Stimulated activated CD4-positive, alpha-beta T cell treated with anti-CD3 and anti-CD28 coated beads, TNF-alpha, amount 100 ng/mL, for 4 hours (primary cell): ENCODE measurements around the gene SKAP1.
"Not testable (repeated sequence)": the region's sequence is repeated elsewhere in the genome, so short reads cannot be mapped to it uniquely, and the experiment has no call there.

Experiments used
- DNase-seq, 3 experiments: peaks; one replicate each; pipeline ENCODE4 v3.0.0-alpha.2; 2020; ENCODE audit warnings: low read depth in 3 of 3

SKAP1 gene

DNA sequence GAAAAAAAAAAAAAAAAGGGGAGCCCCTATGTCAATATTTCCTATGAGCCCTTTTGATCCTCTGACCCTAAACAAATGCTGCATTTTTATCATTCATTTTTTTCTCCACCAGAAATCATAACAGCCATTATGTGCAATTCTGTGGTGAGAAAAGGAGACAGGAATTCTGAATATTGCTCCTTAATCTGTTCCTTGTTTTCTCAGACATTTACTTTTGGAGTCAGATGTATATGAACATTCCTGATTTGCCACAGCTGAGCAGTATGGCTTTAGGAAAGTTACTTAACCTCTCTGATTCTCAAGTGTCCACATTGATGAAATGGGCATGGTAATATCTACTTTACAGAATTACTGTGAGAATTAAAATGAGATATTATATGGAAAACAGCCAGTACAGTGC is 144.4 kb downstream of the SKAP1 start:
- no peak for DNase-seq

DNA sequence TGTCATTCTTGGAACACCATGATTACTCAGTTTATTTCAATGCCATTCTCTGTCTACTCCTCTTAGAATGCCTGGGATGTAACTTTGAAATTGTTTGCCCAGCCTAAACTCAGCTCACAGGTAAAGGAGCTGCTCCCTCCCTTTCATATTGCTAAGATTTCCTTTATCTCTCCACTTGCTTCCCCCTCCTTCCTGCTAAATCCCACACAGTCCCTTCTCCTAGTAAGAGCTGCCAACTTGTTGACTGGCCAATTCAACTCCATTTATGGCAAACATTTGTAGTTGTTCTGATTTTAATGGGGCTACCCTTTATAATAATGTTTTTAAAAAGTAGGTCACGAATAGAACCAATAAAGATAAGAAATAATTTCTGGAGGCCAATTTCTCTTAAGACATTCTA is 146.1 kb downstream of the SKAP1 start:
- DNase-seq: no peak

DNA sequence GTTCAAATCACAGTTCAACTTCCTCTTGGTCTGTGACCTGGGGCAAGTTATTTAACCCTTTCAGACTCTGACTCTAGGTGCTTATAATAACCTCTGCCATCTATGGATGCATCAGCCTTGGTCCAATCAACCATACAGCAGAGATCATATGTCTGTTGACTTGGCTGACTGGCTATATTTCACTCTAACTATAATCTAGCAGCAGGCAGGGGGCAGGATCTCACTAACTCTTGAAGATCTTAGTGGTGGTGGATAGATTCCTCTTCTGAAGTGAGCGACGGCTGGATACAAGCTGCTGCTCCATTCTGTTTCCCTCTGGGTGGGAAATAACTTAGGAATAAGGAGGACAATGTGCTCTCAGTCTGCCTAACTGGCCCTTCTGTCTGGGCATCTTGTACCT is 146.6 kb downstream of the SKAP1 start:
- DNase-seq: no peak

DNA sequence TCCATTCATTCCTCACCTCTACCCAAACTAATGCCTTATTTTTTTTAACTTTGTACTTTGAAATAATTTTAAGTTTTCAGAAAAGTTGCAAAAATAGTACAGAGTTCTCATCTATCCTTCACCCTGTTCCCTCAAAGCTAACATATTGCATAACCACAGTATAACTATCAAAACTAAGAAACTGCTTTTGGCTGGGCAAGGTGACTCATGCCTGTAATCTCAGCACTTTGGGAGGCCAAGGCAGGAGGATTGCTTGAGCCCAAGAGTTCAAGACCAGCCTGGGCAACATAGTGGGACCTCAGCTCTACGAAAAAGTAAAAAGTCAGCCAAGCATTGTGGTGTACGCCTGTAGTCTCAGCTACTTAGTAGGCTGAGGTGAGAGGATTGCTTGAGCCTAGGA is 147.7 kb downstream of the SKAP1 start:
- no peak for DNase-seq

DNA sequence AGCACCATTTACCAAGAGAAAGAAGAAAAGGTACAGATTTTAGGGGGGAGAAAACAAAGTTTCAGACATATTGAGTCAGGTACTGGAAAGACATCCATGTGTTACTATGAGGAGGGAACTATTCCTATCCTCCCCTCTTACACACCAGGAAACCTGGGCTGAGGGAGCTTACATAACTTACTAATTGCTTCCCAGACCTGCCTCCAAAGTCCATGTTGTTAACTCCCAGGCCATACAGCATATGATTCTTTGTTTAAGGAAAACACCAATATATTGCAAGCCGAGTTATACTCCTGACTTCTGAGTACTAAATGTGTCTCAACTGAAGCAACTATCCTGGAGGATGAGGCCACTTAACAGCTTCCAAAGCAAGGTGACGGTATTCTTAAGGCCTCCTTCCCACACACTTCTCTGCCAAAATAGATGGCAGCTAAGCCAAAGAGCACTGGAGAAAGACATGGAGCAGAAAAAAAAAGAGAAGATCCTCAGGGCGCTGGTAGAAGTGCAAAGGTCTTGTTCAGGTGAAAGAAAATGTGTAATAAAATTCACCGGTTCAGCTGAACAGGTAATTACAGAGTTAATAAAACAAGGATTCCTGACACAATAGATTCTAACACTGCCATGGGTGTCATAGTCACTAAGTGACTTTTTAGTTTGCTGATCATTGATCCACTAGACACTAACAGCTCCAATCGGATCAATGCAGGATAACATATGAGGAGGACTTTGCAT is 151.1 kb downstream of the SKAP1 start:
- DNase-seq: no peak

DNA sequence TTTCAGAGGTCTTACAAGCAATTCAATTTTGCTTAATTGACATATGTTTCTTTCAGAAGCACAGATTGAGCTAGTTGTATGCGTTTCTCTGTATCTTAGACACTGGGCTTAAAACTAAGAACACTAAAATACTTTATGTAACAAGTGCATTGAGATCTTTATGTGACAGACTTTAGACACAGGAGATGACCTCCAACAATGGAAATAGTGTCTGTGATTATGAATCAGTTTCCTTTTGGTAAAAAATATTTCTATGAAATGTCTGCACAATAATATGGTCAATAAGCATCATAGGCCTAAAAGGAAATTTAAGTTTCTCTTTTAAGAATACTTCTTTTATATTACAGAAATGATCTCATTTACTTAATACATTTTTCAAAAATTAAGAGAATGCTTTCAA is 153.2 kb downstream of the SKAP1 start:
- no peak for DNase-seq

DNA sequence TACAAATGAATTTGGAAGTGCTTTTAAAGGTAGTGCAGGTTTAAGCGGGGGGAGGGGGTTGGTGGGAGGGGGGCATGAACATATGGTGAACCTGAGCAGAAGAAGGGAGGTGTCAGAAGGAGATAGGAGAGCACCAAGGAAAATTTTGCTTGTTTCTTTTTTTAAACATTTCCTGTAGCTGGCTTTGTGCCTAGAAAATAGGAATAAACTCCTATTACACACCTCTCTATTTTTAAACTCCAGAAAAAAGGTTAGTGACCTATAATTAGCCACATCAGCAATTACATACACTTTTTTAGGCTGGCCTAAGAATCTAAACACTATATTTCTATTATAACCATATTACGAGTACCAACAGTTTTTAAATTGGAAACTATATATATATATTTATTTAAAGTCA is 159.1 kb downstream of the SKAP1 start:
- DNase-seq: no peak

DNA sequence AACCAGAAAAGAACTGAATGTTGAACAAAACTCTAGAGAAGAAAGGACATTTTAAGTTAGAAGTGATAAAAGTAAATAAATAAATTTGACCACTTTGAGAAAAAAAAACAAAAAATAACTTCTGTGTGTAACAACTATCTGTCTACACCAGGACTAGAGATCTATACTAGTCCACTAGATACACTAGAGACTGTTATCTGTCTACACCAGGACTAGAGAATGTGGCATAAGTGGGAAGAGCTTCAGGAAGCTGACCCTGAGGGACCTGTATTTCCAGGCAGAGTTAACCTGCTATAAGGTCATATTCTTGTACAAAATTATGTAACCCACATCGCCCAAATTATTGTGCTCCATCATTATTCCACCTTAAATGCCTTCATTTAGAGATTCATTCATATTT is 160.8 kb downstream of the SKAP1 start:
- DNase-seq: no peak

DNA sequence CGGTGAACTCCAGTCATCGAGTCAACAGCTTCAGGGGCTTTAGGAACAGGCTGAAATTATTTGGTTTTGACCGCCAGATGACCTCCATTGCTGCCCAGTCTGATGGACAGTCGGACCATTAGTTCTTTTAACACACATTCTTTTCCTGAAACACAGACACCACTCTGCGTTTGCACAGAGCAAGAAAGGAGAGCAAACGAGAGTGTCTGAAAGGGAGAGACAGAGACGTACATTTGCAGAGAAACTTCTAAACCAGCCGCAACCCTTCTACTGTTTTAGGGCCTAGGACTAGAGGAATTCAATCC is 166.3 kb downstream of the SKAP1 start:
- DNase-seq: no peak

DNA sequence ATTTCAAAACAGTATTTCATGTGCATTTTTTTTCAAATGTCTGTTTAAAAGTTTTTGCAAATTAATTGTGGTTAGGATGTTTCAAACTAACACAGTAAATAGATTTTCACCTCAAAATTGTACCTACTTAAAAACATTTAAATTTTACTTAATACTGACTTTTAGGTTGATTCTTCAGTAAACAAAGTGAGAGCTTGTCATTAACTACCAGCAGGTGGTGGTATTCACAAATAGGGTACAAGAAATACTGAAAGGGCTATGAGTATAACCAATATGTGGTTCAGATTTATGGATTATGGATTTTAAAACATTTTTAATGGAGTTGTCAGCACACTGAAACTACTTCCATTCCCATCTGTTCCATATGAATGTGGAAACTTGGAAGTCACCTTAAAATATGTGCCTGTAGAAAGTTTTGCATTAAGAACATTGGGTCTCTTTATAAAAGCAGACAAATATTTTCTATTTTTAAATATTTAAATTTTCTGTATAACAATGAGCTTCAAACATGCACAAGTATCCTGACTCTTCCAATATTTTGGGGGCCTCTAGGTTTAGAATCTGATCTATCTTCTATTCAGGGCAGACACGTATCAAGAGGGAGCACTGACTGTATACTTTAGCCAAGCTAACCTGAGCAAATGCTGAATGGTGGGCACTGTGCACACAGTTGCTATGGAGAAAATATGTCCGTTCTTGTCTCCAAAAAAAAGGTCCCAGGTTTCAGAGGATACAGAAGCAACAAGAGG is 166.9 kb downstream of the SKAP1 start:
- DNase-seq: no peak

DNA sequence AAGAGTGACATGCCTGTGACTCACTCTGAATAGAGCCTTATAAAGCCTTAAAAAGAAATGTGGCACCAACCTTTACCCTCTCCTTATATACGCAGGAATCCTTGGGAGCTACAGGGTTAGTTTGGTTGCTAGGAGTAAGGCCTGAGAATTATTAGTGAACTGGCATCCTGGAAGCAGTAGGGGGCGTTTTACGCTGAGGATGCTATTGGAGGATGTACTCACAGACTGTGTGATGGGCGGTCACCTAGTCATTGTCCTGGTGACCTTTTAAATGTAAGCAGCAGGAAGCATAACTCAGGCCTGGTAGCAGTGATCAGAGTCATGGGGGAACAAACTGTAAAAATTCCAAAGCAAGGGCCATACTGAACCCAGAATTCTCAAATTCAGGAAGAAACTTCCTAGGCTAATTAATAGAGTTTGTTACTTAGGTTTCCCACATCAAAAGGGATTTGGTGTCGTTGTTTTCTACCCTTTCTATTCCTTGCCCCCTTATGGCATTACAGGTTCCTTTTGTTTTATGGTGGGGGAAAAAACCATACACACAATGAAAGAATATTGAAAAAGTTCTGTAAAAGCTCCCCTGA is 168.6 kb downstream of the SKAP1 start:
- DNase-seq: no peak

DNA sequence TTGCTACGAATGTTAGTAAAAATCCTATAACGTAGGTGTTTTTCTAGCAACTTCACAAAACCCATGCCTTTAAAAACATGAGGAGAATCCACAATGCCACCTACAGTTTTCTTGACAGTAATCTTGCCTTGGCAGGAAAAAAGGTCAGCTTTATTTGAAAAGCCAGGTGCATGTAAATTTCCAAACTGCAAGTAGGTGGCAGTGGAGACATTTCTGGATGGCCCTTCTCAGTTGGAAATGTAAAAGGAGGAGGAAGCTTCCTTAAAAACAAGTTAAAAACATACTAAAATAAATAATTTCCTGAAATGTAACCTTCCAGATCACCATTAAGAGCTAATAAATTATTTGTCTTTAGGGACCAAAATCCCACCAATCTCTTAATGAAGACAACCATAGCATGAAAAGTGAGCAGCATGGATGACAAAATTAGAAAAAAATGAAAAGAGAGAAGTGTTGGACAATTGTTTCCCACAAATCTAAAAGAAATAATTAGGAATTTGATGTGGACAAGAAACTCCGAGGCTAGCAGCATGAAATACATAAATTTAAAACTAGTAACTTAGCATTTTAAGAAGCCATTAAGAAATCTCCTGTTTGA is 170.2 kb downstream of the SKAP1 start:
- DNase-seq: no peak

DNA sequence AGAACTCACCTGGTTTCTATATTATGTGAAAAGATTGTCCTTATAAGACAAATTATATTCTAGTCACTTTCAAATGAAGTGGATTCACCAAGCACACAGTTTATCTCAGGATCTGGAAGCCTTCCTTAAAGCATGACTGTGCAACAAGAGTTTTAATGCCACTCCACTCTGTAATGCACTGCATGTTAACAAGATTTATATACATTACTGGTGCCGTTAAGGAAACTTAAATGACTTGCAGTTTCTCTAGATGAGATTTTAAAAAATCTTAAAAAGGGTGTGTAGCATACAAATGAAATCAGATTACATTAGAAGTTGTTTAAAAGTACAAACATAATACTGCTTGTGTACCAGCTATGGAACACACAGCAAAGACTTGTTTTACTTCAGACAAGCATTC is 171.7 kb downstream of the SKAP1 start:
- DNase-seq: no peak

DNA sequence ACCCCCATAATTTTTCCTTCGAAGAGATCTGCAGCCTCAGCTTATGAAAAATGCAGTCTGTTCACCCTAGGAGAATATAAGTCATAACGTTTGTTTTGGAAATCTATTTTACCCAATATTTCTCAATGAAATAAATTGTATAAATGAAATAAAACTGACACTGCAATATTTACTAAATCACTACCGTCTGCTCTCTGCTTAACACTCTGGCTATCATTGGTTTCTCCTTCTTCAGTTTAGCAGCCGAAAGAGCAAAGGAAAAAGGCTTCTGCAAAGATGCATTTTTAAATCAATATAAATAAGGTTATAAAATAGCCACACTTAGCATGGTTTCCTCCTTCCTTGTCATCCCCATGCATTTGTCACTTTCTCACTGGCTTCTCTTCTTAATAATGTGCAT is 174.3 kb downstream of the SKAP1 start:
- no peak for DNase-seq

DNA sequence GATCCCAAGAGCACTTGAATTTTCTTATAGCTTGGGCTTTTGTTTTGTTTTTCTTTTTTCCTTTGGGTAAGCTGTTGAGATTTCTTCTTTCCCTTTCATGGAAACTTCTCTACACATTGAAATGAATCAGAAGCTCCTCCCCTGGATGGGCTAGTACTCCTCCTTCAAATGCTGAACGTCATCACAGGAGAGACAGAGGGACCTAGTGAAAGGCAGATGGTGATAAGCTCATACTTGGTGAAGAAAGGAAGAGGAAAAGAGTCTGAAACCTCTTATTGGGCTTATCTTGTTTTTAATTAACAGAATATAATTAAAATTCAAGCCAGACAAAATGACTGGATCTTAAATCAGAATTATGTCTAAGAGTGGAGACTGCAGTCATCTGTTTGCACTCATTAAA is 175.1 kb downstream of the SKAP1 start:
- no peak for DNase-seq

DNA sequence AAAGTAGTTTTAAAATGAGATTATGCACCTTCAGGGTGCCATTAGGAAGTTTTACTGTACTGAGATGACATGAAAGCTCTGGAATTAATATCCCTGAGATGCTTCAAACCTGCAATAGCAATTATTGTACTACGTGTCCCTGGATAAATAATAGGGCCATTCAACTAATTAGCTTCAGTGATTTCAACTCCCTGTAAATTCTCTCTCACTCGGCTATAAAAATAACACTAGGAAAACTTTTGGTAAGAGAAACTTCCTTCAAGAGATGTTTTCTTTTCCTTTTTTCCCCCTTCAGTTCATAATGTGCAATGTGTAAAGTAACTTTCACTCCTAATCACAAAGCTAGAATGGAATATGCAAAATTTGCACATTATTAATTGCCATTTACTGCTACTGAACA is 176.0 kb downstream of the SKAP1 start:
- no peak for DNase-seq

DNA sequence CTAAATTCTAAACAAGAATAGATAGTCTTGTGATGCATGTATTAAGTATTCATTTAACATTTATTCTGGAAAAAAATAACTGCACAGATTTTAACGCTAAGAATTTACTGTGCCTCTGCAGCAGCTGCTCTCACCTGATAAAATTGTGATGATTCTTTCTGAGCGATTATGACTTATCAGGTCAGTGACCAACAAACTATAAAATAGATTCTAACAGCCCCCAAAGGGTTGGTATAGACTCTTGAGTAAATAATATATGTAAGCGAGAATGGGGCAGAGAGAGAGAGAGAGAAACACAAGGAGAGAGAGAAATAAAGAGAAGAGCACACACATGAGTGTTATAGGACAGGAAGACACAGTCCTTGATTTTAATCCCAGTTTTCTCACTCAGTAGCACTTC is 178.1 kb downstream of the SKAP1 start:
- no peak for DNase-seq

DNA sequence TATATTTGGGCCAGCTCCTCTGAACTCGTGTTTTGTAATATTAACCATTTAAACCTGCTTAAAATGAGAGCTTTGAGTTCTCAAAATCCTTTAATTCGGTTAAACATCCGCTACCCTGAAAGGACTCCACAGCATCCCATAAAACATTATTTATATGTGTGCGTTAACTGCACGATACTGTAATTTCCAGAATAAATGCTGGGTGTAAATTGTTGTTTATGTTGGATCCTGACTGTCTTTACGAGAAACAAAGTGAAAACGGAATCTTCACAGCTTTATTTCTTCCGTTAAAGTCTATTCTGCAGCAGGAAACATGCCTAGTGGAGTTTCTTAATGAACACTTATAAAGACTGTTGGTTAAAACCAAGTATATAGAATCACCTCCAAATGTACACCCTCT is 179.1 kb downstream of the SKAP1 start:
- DNase-seq: no peak

DNA sequence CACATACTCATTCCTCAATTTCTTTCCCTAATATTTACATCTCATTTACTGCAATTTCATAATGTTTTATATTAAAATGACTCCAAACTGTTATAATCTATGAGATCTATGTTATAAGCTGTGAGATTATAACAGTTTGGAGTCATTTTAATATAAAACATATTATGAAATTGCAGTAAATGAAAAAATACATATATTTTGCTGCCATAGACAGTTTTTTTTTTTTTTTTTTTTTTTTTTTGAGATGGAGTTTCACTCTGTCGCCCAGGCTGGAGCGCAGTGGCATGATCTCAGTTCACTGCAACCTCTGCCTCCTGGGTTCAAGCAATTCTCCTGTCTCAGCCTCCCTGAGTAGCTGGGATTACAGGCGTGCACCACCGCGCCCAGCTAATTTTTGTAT is 180.0 kb downstream of the SKAP1 start:
- not testable (repeated sequence) for DNase-seq

DNA sequence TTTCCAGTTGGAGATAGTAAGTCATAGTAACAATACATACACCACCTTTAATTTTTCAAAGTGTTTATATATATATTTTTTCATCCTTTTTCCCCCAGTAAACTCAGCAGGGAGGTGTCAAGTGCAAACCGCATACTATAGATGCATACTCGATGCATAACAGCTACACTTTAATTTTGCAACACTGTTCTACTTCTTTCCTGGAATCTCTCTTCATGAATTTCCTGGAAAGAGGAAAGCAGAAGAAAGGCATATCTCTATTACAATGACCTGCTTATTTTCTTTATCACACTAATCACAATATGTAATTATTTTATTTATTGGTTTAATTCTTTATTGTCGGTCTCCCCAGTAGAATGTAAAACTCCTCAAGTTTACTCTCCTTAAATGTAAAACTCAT is 182.4 kb downstream of the SKAP1 start:
- DNase-seq: no peak

DNA sequence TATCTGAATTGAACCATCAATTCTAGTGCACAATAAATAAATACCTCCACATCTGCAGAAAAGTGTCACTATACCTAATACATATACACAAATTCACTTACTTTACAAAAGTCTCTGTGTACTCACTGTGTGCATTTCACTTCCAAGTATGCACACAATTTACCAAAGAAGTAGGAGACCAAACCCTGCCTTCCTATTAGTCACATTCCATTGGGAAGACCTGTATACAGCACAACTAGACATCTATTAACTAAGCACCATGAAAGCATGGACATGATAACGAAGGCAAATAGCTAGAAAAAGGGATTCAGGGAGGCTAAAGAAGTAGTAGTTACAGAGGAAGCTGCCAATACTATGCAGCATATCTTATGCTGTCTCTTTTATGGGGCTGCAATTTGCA is 183.0 kb downstream of the SKAP1 start:
- no peak for DNase-seq

DNA sequence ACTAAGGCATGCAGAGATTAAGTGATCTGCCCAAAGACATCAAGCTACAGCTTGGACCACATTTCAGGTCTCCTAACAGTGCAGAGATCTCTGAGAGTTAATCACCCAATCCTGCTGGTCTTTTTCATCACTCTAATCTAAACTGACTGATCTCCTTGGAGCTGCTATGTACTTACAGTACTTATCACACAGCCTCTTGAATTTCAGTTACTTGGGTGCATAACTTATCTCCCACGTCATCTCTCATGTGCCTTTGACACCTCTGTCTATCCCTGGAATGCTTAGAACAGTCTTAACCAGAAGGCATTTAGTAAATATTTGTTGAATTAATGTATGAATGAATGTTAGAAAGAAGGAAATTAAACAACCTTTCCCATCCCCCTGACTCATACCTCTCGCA is 183.4 kb downstream of the SKAP1 start:
- no peak for DNase-seq

DNA sequence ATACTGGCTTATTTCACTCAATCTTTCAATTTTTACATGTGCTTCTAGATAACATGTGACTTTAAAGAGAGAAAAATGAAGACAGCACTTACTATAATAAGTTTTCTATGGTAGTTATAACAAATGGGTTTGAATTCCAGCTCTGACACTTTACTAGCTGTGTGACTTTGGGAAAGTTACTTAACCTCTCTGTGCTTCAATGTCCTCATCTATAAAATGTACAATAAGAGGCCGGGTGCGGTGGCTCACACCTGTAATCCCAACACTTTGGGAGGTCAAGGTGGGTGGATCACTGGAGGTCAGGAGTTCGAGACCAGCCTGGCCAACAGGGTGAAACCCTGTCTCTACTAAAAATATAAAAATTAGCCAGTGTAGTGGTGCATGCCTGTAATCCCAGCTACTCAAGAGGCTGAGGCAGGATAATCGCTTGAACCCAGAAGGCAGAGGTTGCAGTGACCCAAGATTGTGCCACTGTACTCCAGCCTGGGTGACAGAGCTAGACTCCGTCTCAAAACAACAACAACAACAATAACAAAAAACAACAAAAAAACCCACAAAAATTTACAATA is 184.5 kb downstream of the SKAP1 start:
- DNase-seq: not testable (repeated sequence)
